K562 (cell line): ENCODE results near the gene CUTA. TPM values are rescaled to one million over a fixed set of nuclear protein-coding genes. Genes with fewer than 3 reads are reported as not detected.

ENCODE experiments used
- CHCHD3 ChIP-seq: fragments of 250-450 bp; sonication (Bioruptor Pico); IDR thresholded peaks from 2 replicates; pipeline ENCODE4 v2.1.2; 2022; ENCODE audit warnings: mild to moderate bottlenecking
- CTBP1 ChIP-seq: fragments of 450-650 bp; IDR thresholded peaks from 2 replicates; pipeline ENCODE4 v1.6.1; 2016; ENCODE audit warnings: borderline replicate concordance
- HDGF ChIP-seq: fragments of 450-650 bp; IDR thresholded peaks from 2 replicates; pipeline ENCODE4 v1.6.1; 2016
- HNRNPL ChIP-seq: fragments of 200-400 bp; formaldehyde crosslinking; IDR thresholded peaks from 2 replicates; pipeline ENCODE4 v1.6.1; 2017; ENCODE audit warnings: low read depth, mild to moderate bottlenecking, low read length
- IRF2 ChIP-seq: sonication (generic); formaldehyde crosslinking; IDR thresholded peaks from 2 replicates; pipeline ENCODE4 v1.8.1; 2022; ENCODE audit warnings: mild to moderate bottlenecking, missing genetic modification reagents
- KAT7 ChIP-seq: sonication (generic); formaldehyde crosslinking; IDR thresholded peaks from 2 replicates; pipeline ENCODE4 v1.8.0; 2022; ENCODE audit warnings: missing genetic modification reagents, mild to moderate bottlenecking, borderline replicate concordance
- PHTF2 ChIP-seq: fragments of 250-450 bp; sonication (Bioruptor Pico); IDR thresholded peaks from 2 replicates; pipeline ENCODE4 v1.5.0; 2021; ENCODE audit warnings: mild to moderate bottlenecking
- RBBP5 ChIP-seq: fragments of 200-600 bp; sonication (generic); IDR thresholded peaks from 2 replicates; pipeline ENCODE4 v1.6.1; 2012; ENCODE audit warnings: borderline replicate concordance, mild to moderate bottlenecking, low read length, control low read depth, inconsistent platforms; ENCODE audit not compliant: insufficient read depth, poor library complexity, severe bottlenecking
- SUPT5H ChIP-seq: fragments of 450-650 bp; IDR thresholded peaks from 2 replicates; pipeline ENCODE4 v1.6.1; 2016
- TARDBP ChIP-seq: fragments of 450-650 bp; IDR thresholded peaks from 2 replicates; pipeline ENCODE4 v1.6.1; 2016
- ZKSCAN8 ChIP-seq: fragments of 200-800 bp; sonication (Bioruptor generic); IDR thresholded peaks from 2 replicates; pipeline ENCODE4 v1.6.1; 2016; ENCODE audit warnings: missing genetic modification characterization, missing compliant biosample characterization
- ZNF274 ChIP-seq: IDR thresholded peaks from 2 replicates; pipeline ENCODE4 v1.6.1; 2011; ENCODE audit warnings: low read depth, mild to moderate bottlenecking, low read length, moderate library complexity, borderline replicate concordance
- ZNF785 ChIP-seq: fragments of 250-450 bp; sonication (Bioruptor Pico); IDR thresholded peaks from 2 replicates; pipeline ENCODE4 v1.4.0; 2020; ENCODE audit warnings: mild to moderate bottlenecking
- polyA plus RNA-seq, 8 experiments: library from polyadenylated mRNA; depleted of rRNA in 4 of 8; stranded (reverse) in 5 of 8; unstranded in 3 of 8; fragments of >200 nt; fragmentation: Nextera tagmentation in 2 of 8; fragmentation: Illumina TruSeq in 1 of 8; extraction: Ambion mirVana in 2 of 8; extraction: Trizol in 1 of 8; gene quantifications; 2 replicates each; pipeline versions ENCODE4 v1.2.1 to v1.2.3, GENCODE V29; 2011 to 2014; ENCODE audit warnings: inconsistent platforms in 1 of 8, missing spikeins in 1 of 8
- total RNA-seq, 7 experiments: library from RNA; depleted of rRNA in 6 of 7; stranded (reverse); fragments of >200 nt in 6 of 7; fragmentation: Illumina TruSeq in 2 of 7; extraction: Trizol in 2 of 7; gene quantifications; 2 replicates each; pipeline versions ENCODE4 v1.2.1 to v1.2.3, GENCODE V29; 2011 to 2021; ENCODE audit warnings: low replicate concordance in 1 of 7
- TF ChIP-seq, protein P1 (sequence below): fragments of 450-650 bp; IDR thresholded peaks from 2 replicates; pipeline ENCODE4 v1.6.1; 2017; ENCODE audit warnings: antibody characterized with exemption, mild to moderate bottlenecking
- TF ChIP-seq, protein P2 (sequence below): fragments of 250-450 bp; sonication (Bioruptor Pico); IDR thresholded peaks from 2 replicates; pipeline ENCODE4 v1.4.0; 2020; ENCODE audit warnings: mild to moderate bottlenecking, moderate library complexity
- TF ChIP-seq, protein P3 (sequence below): sonication (generic); formaldehyde crosslinking; IDR thresholded peaks from 2 replicates; pipeline ENCODE4 v1.8.1; 2023; ENCODE audit warnings: mild to moderate bottlenecking, missing genetic modification reagents

The CUTA gene
- total and polyA plus RNA-seq, 9 of the 15 experiments (the other 6 are each of a cell fraction or from before 2014, with no cell fraction given): 166 to 682 (median 310) TPM

DNA sequence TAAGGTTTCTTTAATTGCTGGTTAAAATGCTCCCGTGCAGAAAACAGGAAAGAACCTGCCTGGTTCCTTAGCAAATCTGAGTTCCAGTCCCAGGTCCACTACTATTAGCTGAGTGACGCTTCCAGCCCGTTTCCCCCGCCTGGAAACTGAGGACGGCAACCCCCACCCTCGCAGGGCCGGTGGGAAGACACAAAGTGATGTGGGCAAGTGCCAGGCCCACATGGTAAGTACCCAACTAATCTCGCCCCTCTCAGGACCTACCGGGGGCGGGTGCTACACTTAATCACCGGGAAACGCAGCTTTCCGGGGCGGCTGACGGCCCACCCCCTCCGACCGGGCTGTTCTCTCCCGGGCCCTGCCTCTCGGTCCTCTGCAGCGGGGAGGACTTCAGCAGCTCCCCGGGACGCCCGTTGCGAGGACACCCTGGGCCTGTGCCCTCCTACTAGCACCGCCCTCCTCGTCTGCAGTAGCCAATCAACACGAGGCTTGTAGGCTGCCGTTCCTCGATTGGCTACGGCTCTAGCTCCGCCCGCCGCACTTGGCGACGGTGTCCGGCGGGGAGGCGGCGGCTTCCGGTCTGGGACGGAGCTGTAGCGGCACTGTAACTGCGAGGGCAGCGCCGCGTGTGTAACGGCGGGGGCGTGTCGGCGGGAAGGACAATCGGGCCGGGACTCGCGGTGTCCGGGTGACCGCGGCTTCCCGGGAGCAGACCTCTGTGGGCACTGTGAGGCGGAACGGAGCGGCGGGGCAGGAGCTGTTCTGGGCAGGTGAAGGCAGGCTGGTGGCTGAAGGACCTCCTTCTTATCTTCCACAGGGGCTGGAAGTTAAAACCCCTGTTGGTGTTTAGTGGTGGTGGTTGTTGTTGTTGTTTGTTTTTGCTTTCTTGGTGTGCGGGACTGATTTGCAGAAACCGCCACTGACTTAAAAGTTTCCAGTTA, 36.4 kb upstream of the CUTA start, which contains the start of gene ZBTB9 (continued):
- TF ChIP-seq, protein P1, sequence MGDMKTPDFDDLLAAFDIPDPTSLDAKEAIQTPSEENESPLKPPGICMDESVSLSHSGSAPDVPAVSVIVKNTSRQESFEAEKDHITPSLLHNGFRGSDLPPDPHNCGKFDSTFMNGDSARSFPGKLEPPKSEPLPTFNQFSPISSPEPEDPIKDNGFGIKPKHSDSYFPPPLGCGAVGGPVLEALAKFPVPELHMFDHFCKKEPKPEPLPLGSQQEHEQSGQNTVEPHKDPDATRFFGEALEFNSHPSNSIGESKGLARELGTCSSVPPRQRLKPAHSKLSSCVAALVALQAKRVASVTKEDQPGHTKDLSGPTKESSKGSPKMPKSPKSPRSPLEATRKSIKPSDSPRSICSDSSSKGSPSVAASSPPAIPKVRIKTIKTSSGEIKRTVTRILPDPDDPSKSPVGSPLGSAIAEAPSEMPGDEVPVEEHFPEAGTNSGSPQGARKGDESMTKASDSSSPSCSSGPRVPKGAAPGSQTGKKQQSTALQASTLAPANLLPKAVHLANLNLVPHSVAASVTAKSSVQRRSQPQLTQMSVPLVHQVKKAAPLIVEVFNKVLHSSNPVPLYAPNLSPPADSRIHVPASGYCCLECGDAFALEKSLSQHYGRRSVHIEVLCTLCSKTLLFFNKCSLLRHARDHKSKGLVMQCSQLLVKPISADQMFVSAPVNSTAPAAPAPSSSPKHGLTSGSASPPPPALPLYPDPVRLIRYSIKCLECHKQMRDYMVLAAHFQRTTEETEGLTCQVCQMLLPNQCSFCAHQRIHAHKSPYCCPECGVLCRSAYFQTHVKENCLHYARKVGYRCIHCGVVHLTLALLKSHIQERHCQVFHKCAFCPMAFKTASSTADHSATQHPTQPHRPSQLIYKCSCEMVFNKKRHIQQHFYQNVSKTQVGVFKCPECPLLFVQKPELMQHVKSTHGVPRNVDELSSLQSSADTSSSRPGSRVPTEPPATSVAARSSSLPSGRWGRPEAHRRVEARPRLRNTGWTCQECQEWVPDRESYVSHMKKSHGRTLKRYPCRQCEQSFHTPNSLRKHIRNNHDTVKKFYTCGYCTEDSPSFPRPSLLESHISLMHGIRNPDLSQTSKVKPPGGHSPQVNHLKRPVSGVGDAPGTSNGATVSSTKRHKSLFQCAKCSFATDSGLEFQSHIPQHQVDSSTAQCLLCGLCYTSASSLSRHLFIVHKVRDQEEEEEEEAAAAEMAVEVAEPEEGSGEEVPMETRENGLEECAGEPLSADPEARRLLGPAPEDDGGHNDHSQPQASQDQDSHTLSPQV: no peak
- TF ChIP-seq HDGF: no peak
- TF ChIP-seq HNRNPL: no peak
- TF ChIP-seq PHTF2: no peak
- no peak for TF ChIP-seq ZKSCAN8 (CRISPR knock-in tag)
- no peak for TF ChIP-seq IRF2 (CRISPR knock-in tag)
- peak; percentile 91; the same call in 1 of the 2 replicates for TF ChIP-seq KAT7 (CRISPR knock-in tag)
- peak; percentile 91 for TF ChIP-seq CTBP1
- peak; percentile 89 for TF ChIP-seq RBBP5
- TF ChIP-seq CHCHD3: no peak
- no peak for TF ChIP-seq ZNF274
- TF ChIP-seq ZNF785 (CRISPR knock-in tag): no peak
- TF ChIP-seq SUPT5H: peak; percentile 93
- TF ChIP-seq, protein P2, sequence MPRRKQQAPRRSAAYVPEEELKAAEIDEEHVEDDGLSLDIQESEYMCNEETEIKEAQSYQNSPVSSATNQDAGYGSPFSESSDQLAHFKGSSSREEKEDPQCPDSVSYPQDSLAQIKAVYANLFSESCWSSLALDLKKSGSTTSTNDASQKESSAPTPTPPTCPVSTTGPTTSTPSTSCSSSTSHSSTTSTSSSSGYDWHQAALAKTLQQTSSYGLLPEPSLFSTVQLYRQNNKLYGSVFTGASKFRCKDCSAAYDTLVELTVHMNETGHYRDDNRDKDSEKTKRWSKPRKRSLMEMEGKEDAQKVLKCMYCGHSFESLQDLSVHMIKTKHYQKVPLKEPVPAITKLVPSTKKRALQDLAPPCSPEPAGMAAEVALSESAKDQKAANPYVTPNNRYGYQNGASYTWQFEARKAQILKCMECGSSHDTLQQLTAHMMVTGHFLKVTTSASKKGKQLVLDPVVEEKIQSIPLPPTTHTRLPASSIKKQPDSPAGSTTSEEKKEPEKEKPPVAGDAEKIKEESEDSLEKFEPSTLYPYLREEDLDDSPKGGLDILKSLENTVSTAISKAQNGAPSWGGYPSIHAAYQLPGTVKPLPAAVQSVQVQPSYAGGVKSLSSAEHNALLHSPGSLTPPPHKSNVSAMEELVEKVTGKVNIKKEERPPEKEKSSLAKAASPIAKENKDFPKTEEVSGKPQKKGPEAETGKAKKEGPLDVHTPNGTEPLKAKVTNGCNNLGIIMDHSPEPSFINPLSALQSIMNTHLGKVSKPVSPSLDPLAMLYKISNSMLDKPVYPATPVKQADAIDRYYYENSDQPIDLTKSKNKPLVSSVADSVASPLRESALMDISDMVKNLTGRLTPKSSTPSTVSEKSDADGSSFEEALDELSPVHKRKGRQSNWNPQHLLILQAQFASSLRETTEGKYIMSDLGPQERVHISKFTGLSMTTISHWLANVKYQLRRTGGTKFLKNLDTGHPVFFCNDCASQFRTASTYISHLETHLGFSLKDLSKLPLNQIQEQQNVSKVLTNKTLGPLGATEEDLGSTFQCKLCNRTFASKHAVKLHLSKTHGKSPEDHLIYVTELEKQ (CRISPR knock-in tag): no peak
- TF ChIP-seq, protein P3, sequence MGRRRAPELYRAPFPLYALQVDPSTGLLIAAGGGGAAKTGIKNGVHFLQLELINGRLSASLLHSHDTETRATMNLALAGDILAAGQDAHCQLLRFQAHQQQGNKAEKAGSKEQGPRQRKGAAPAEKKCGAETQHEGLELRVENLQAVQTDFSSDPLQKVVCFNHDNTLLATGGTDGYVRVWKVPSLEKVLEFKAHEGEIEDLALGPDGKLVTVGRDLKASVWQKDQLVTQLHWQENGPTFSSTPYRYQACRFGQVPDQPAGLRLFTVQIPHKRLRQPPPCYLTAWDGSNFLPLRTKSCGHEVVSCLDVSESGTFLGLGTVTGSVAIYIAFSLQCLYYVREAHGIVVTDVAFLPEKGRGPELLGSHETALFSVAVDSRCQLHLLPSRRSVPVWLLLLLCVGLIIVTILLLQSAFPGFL (CRISPR knock-in tag): no peak
- TF ChIP-seq TARDBP: peak; percentile 61; the same call in 1 of the 2 replicates
